SK-N-SH treated with all-trans-retinoic acid at 6 μM for 48 hours (cell line): ENCODE data around the gene CEND1.
"Not testable (repeated sequence)": the region's sequence is repeated elsewhere in the genome, so short reads cannot be mapped to it uniquely, and the experiment has no call there.

Source experiments
- ATAC-seq: fragments of 200-7000 bp; cut with Tn5 transposase; 3 replicates; pipeline ENCODE4 v1.9.1; 2020; ENCODE audit warnings: mild to moderate bottlenecking, moderate library complexity
- ARNTL ChIP-seq: fragments of 450-650 bp; formaldehyde crosslinking; IDR thresholded peaks from 2 replicates; pipeline ENCODE4 v1.5.0; 2020; ENCODE audit warnings: low read depth, mild to moderate bottlenecking, moderate library complexity, borderline replicate concordance
- OSR1 ChIP-seq: fragments of 250-450 bp; sonication (Bioruptor Pico); IDR thresholded peaks from 2 replicates; pipeline ENCODE4 v1.8.0; 2022; ENCODE audit warnings: moderate library complexity, mild to moderate bottlenecking, inconsistent platforms
- POU6F1 ChIP-seq: fragments of 250-450 bp; sonication (Bioruptor Pico); IDR thresholded peaks from 2 replicates; pipeline ENCODE4 v1.8.0; 2021; ENCODE audit warnings: low read depth, mild to moderate bottlenecking, moderate library complexity, borderline replicate concordance
- PPARA ChIP-seq: fragments of 250-450 bp; sonication (Bioruptor Pico); IDR thresholded peaks from 2 replicates; pipeline ENCODE4 v1.5.0; 2020; ENCODE audit warnings: mild to moderate bottlenecking, borderline replicate concordance
- RARB ChIP-seq: fragments of 250-450 bp; sonication (Bioruptor Pico); IDR thresholded peaks from 2 replicates; pipeline ENCODE4 v1.8.0; 2021; ENCODE audit warnings: mild to moderate bottlenecking, moderate library complexity
- SNAI2 ChIP-seq: fragments of 250-450 bp; sonication (Bioruptor Pico); IDR thresholded peaks from 2 replicates; pipeline ENCODE4 v1.5.0; 2020; ENCODE audit warnings: mild to moderate bottlenecking, moderate library complexity
- TCF4 ChIP-seq: fragments of 250-450 bp; sonication (Bioruptor Pico); IDR thresholded peaks from 2 replicates; pipeline ENCODE4 v1.8.0; 2021; ENCODE audit warnings: mild to moderate bottlenecking, moderate library complexity, borderline replicate concordance
- TOX ChIP-seq: fragments of 250-450 bp; sonication (Bioruptor Pico); IDR thresholded peaks from 2 replicates; pipeline ENCODE4 v1.8.0; 2021; ENCODE audit warnings: mild to moderate bottlenecking, moderate library complexity, borderline replicate concordance
- ZC3H10 ChIP-seq: fragments of 250-450 bp; sonication (Bioruptor Pico); IDR thresholded peaks from 2 replicates; pipeline ENCODE4 v1.5.1; 2021; ENCODE audit warnings: mild to moderate bottlenecking, moderate library complexity
- ZFP3 ChIP-seq: fragments of 250-450 bp; sonication (Bioruptor Pico); IDR thresholded peaks from 2 replicates; pipeline ENCODE4 v1.5.0; 2020; ENCODE audit warnings: mild to moderate bottlenecking, moderate library complexity
- ZFP30 ChIP-seq: fragments of 450-650 bp; formaldehyde crosslinking; IDR thresholded peaks from 2 replicates; pipeline ENCODE4 v1.5.0; 2022; ENCODE audit warnings: mild to moderate bottlenecking, moderate library complexity
- ZNF565 ChIP-seq: fragments of 450-650 bp; formaldehyde crosslinking; conservative IDR thresholded peaks from 2 replicates; pipeline ENCODE4 v1.5.0; 2020; ENCODE audit warnings: low read depth, mild to moderate bottlenecking, moderate library complexity
- ZNF8 ChIP-seq: fragments of 450-650 bp; formaldehyde crosslinking; IDR thresholded peaks from 2 replicates; pipeline ENCODE4 v1.5.0; 2020; ENCODE audit warnings: mild to moderate bottlenecking, moderate library complexity
- TF ChIP-seq, protein P1 (sequence below): fragments of 250-450 bp; sonication (Bioruptor Pico); IDR thresholded peaks from 2 replicates; pipeline ENCODE4 v1.5.0; 2020; ENCODE audit warnings: mild to moderate bottlenecking, moderate library complexity
- TF ChIP-seq, protein P2 (sequence below): fragments of 250-450 bp; sonication (Bioruptor Pico); IDR thresholded peaks from 2 replicates; pipeline ENCODE4 v1.5.1; 2021; ENCODE audit warnings: mild to moderate bottlenecking, moderate library complexity
- TF ChIP-seq, protein P3 (sequence below): fragments of 250-450 bp; sonication (Bioruptor Pico); IDR thresholded peaks from 2 replicates; pipeline ENCODE4 v1.8.0; 2020; ENCODE audit warnings: mild to moderate bottlenecking, moderate library complexity, borderline replicate concordance
- TF ChIP-seq, protein P4 (sequence below): fragments of 250-450 bp; sonication (Bioruptor Pico); IDR thresholded peaks from 2 replicates; pipeline ENCODE4 v1.5.1; 2020; ENCODE audit warnings: low read depth, mild to moderate bottlenecking, moderate library complexity

CEND1 gene

DNA sequence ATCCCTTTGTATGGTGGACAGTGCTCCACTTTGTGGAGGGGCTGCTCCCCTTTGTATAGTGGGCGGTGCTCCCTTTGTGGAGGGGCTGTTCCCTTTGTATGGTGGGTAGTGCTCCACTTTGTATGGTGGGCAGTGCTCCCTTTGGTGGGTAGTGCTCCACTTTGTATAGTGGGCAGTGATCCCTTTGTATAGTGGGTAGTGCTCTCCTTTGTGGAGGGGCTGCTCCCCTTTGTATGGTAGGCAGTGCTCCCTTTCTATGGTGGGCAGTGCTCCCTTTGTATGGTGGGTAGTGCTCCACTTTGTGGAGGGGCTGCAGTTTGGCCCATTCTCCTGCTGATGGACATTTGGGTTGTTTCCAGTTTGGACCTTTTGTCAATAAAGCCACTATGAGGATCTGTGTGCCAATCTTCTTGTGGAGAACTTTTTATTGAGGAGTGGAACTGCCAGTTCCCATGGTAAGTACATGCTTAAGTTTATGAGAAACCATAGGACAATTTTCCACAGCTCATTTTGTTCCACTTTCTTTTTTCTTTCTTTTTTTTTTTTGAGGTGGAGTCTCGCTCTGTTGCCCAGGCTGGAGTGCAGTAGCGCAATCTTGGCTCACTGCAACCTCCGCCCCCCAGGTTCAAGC lies 47.2 kb downstream of the CEND1 start:
- TF ChIP-seq TCF4 (CRISPR knock-in tag): no peak
- TF ChIP-seq ZNF565 (CRISPR knock-in tag): no peak
- TF ChIP-seq SNAI2: no peak
- no peak for TF ChIP-seq ZFP30 (CRISPR knock-in tag)
- no peak for TF ChIP-seq RARB (CRISPR knock-in tag)
- TF ChIP-seq, protein P1, sequence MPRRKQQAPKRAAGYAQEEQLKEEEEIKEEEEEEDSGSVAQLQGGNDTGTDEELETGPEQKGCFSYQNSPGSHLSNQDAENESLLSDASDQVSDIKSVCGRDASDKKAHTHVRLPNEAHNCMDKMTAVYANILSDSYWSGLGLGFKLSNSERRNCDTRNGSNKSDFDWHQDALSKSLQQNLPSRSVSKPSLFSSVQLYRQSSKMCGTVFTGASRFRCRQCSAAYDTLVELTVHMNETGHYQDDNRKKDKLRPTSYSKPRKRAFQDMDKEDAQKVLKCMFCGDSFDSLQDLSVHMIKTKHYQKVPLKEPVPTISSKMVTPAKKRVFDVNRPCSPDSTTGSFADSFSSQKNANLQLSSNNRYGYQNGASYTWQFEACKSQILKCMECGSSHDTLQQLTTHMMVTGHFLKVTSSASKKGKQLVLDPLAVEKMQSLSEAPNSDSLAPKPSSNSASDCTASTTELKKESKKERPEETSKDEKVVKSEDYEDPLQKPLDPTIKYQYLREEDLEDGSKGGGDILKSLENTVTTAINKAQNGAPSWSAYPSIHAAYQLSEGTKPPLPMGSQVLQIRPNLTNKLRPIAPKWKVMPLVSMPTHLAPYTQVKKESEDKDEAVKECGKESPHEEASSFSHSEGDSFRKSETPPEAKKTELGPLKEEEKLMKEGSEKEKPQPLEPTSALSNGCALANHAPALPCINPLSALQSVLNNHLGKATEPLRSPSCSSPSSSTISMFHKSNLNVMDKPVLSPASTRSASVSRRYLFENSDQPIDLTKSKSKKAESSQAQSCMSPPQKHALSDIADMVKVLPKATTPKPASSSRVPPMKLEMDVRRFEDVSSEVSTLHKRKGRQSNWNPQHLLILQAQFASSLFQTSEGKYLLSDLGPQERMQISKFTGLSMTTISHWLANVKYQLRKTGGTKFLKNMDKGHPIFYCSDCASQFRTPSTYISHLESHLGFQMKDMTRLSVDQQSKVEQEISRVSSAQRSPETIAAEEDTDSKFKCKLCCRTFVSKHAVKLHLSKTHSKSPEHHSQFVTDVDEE (CRISPR knock-in tag): no peak
- no peak for ATAC-seq

- ATAC-seq: no peak
- no peak for TF ChIP-seq PPARA (CRISPR knock-in tag)
- TF ChIP-seq RARB (CRISPR knock-in tag): no peak
- TF ChIP-seq, protein P2, sequence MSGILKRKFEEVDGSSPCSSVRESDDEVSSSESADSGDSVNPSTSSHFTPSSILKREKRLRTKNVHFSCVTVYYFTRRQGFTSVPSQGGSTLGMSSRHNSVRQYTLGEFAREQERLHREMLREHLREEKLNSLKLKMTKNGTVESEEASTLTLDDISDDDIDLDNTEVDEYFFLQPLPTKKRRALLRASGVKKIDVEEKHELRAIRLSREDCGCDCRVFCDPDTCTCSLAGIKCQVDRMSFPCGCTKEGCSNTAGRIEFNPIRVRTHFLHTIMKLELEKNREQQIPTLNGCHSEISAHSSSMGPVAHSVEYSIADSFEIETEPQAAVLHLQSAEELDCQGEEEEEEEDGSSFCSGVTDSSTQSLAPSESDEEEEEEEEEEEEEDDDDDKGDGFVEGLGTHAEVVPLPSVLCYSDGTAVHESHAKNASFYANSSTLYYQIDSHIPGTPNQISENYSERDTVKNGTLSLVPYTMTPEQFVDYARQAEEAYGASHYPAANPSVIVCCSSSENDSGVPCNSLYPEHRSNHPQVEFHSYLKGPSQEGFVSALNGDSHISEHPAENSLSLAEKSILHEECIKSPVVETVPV (CRISPR knock-in tag): no peak
- TF ChIP-seq TCF4 (CRISPR knock-in tag): no peak
- no peak for TF ChIP-seq ZC3H10 (CRISPR knock-in tag)
- TF ChIP-seq OSR1: no peak
- no peak for TF ChIP-seq ARNTL (CRISPR knock-in tag)
- TF ChIP-seq POU6F1 (CRISPR knock-in tag): no peak
- TF ChIP-seq, protein P3, sequence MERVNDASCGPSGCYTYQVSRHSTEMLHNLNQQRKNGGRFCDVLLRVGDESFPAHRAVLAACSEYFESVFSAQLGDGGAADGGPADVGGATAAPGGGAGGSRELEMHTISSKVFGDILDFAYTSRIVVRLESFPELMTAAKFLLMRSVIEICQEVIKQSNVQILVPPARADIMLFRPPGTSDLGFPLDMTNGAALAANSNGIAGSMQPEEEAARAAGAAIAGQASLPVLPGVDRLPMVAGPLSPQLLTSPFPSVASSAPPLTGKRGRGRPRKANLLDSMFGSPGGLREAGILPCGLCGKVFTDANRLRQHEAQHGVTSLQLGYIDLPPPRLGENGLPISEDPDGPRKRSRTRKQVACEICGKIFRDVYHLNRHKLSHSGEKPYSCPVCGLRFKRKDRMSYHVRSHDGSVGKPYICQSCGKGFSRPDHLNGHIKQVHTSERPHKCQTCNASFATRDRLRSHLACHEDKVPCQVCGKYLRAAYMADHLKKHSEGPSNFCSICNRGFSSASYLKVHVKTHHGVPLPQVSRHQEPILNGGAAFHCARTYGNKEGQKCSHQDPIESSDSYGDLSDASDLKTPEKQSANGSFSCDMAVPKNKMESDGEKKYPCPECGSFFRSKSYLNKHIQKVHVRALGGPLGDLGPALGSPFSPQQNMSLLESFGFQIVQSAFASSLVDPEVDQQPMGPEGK (CRISPR knock-in tag): no peak
- no peak for TF ChIP-seq TOX (CRISPR knock-in tag)
- TF ChIP-seq ZFP3 (CRISPR knock-in tag): no peak
- TF ChIP-seq, protein P4, sequence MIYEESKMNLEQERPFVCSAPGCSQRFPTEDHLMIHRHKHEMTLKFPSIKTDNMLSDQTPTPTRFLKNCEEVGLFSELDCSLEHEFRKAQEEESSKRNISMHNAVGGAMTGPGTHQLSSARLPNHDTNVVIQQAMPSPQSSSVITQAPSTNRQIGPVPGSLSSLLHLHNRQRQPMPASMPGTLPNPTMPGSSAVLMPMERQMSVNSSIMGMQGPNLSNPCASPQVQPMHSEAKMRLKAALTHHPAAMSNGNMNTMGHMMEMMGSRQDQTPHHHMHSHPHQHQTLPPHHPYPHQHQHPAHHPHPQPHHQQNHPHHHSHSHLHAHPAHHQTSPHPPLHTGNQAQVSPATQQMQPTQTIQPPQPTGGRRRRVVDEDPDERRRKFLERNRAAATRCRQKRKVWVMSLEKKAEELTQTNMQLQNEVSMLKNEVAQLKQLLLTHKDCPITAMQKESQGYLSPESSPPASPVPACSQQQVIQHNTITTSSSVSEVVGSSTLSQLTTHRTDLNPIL: no peak
- no peak for TF ChIP-seq ZNF8 (CRISPR knock-in tag)
- TF ChIP-seq, protein P1 (CRISPR knock-in tag): no peak
- TF ChIP-seq ZFP30 (CRISPR knock-in tag): no peak
Observed at GRCh38 chr11:742156-742546, 47.7 kb downstream of the CEND1 start.

DNA sequence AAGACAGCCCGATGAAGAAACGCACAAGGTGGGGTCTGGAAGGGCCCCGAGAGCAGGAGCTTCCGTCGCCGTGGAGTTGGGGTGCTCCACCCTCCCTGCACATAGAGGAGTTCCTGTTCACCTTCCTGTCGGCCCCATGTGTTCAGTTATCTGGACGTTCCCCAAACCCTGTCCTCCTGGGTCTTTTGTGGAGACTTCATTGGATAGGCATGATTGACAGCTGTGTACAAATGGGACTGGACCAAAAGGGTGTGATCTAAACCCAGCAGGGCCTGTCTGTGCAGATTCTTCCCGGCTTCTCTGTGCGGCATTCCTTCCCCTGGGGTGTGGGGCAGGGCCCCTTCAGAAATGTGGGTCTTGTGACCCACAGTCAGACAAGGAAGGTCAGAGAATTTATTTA lies 52.0 kb downstream of the CEND1 start:
- ATAC-seq: not testable (repeated sequence)
